GM21360 (cell line): ENCODE data around the gene TBC1D3E.
"Not testable (repeated sequence)": the region's sequence is repeated elsewhere in the genome, so short reads cannot be mapped to it uniquely, and the experiment has no call there.

Experiments
- ATAC-seq: cut with Tn5 transposase; IDR thresholded peaks from one replicate; pipeline ENCODE4 v1.9.1; 2021; ENCODE audit warnings: mild to moderate bottlenecking, moderate library complexity; ENCODE audit not compliant: unreplicated experiment

The TBC1D3E gene

GRCh38 chr17:38127651-38128050 lies at the start of gene TBC1D3E:
TSS of gene TBC1D3E (plus strand) at chr17:38127951. CDS start at chr17:38129496, 1,545 bp downstream.
- not testable (repeated sequence) for ATAC-seq

- not testable (repeated sequence) for ATAC-seq
These were observed 40.4 kb upstream of the TBC1D3E start for GRCh38 chr17:38087344-38087743.

GRCh38 chr17:38088120-38088519 lies 39.6 kb upstream of the TBC1D3E start:
- ATAC-seq: not testable (repeated sequence)

GRCh38 chr17:38094059-38094694 lies 33.6 kb upstream of the TBC1D3E start:
- ATAC-seq: not testable (repeated sequence)

GRCh38 chr17:38099262-38099661 lies 28.5 kb upstream of the TBC1D3E start:
- ATAC-seq: not testable (repeated sequence)

DNA sequence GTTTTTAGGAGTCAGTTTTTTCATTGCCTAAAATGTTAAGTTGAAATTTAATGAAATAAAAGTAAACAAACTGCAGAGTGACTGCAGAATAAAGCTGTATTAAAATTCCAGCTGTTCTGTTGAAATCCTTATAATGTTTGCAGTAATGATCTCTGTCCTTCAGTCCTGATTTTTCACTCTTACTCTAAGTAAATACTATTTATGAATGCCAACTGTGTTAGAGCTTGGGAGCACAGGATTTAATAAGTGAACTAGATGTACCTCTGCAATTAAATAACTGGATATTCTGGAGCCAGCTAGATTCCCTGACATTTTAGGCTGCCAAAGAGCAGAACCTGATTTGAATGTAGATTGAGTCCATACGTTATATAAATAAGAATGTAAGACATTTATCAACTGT lies 7.9 kb upstream of the TBC1D3E start:
- not testable (repeated sequence) for ATAC-seq

DNA sequence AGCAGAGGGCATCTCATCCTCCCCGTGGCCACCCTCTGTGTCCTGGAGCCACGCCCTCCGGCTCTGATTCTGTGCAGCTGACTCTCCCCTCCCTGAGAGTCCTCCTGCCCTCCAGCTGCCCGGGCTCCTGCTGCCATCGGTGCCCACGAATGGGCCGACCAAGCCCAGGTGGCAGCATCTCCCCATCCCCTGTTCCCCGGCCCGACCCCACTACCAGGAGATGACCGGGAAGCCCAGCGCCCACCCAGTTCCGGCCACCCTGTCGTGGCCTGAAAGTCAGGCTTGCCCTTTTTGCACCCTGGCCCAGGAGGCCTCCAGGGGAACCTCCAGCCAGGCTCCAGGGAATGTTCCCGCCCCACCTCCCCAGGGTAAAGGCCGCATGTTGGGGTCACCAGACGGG lies 7.1 kb downstream of the TBC1D3E start:
- not testable (repeated sequence) for ATAC-seq
